WTC11 (cell line): ENCODE measurements around the gene RNPEPL1. TPM values are rescaled to one million over a fixed set of nuclear protein-coding genes. Genes with fewer than 3 reads are reported as not detected.

Experiments used
- ATAC-seq: fragments of 200-7000 bp; cut with Tn5 transposase; 2 replicates; pipeline ENCODE4 v1.10.0; 2021; ENCODE audit warnings: mild to moderate bottlenecking, moderate library complexity
- CTCF ChIA-PET: fragments of 300-600 bp; sonication (Branson Sonifier 250); formaldehyde crosslinking; loops from one replicate; lab custom pipeline; 2021; ENCODE audit warnings: antibody characterized with exemption; lab: Charles Lee
- POLR2A ChIA-PET: fragments of 350-600 bp; sonication (Branson Sonifier 250); formaldehyde crosslinking; loops from one replicate; lab custom pipeline; 2021; ENCODE audit warnings: antibody characterized with exemption; lab: Charles Lee
- DNase-seq: peaks from one replicate; pipeline ENCODE4 v3.0.0; 2021; ENCODE audit warnings: low spot score
- H3K27ac Mint-ChIP-seq: 2 replicates; pipeline ENCODE4 v1.8.0; 2021; ENCODE audit warnings: mixed read lengths
- H3K27me3 Mint-ChIP-seq: 2 replicates; pipeline ENCODE4 v1.8.0; 2021; ENCODE audit warnings: low read depth, mild to moderate bottlenecking, moderate library complexity, mixed read lengths
- H3K36me3 Mint-ChIP-seq: 2 replicates; pipeline ENCODE4 v1.8.0; 2021; ENCODE audit warnings: mixed read lengths
- H3K4me1 Mint-ChIP-seq: 2 replicates; pipeline ENCODE4 v1.8.0; 2022; ENCODE audit warnings: mixed read lengths
- H3K4me3 Mint-ChIP-seq: 2 replicates; pipeline ENCODE4 v1.8.0; 2021; ENCODE audit warnings: mild to moderate bottlenecking, moderate library complexity, mixed read lengths
- H3K9me3 Mint-ChIP-seq: 2 replicates; pipeline ENCODE4 v1.8.0; 2021; ENCODE audit warnings: mixed read lengths
- ATF1 ChIP-seq: sonication (generic); formaldehyde crosslinking; IDR thresholded peaks from 2 replicates; pipeline ENCODE4 v1.8.1; 2023; ENCODE audit warnings: mild to moderate bottlenecking, moderate library complexity, missing genetic modification reagents
- CBFB ChIP-seq: sonication (generic); formaldehyde crosslinking; IDR thresholded peaks from 2 replicates; pipeline ENCODE4 v1.8.1; 2022; ENCODE audit warnings: mild to moderate bottlenecking, low read depth, missing genetic modification reagents
- CREB1 ChIP-seq: sonication (generic); formaldehyde crosslinking; IDR thresholded peaks from 2 replicates; pipeline ENCODE4 v1.8.0; 2023; ENCODE audit warnings: mild to moderate bottlenecking, missing genetic modification reagents
- E2F5 ChIP-seq: sonication (generic); formaldehyde crosslinking; IDR thresholded peaks from 2 replicates; pipeline ENCODE4 v1.8.1; 2022; ENCODE audit warnings: mild to moderate bottlenecking, moderate library complexity, missing genetic modification reagents
- ESRRA ChIP-seq: sonication (generic); formaldehyde crosslinking; IDR thresholded peaks from 2 replicates; pipeline ENCODE4 v1.8.1; 2022; ENCODE audit warnings: mild to moderate bottlenecking, missing genetic modification reagents, borderline replicate concordance
- FOXJ3 ChIP-seq: sonication (generic); formaldehyde crosslinking; IDR thresholded peaks from 2 replicates; pipeline ENCODE4 v1.9.0; 2021; ENCODE audit warnings: missing genetic modification reagents, mild to moderate bottlenecking, borderline replicate concordance
- GTF2I ChIP-seq: fragments of 250-450 bp; sonication (Bioruptor Pico); conservative IDR thresholded peaks from 2 replicates; pipeline ENCODE4 v1.4.0; 2021; ENCODE audit warnings: mild to moderate bottlenecking
- IRF2 ChIP-seq: sonication (generic); formaldehyde crosslinking; IDR thresholded peaks from 2 replicates; pipeline ENCODE4 v1.8.0; 2022; ENCODE audit warnings: low read depth, missing genetic modification reagents, borderline replicate concordance
- MAX ChIP-seq: sonication (generic); formaldehyde crosslinking; IDR thresholded peaks from 2 replicates; pipeline ENCODE4 v1.8.0; 2022; ENCODE audit warnings: mild to moderate bottlenecking, missing genetic modification reagents
- MLX ChIP-seq: sonication (generic); formaldehyde crosslinking; IDR thresholded peaks from 2 replicates; pipeline ENCODE4 v1.8.1; 2023; ENCODE audit warnings: mild to moderate bottlenecking, missing genetic modification reagents, moderate library complexity
- MXD4 ChIP-seq: fragments of 250-450 bp; sonication (Bioruptor Pico); IDR thresholded peaks from 2 replicates; pipeline ENCODE4 v1.8.0; 2021; ENCODE audit warnings: mild to moderate bottlenecking, moderate library complexity, borderline replicate concordance
- NFYB ChIP-seq: sonication (generic); formaldehyde crosslinking; conservative IDR thresholded peaks from 2 replicates; pipeline ENCODE4 v1.8.0; 2022; ENCODE audit warnings: low read depth, missing genetic modification reagents
- OVOL2 ChIP-seq: fragments of 250-450 bp; sonication (Bioruptor Pico); IDR thresholded peaks from 2 replicates; pipeline ENCODE4 v1.9.0; 2021; ENCODE audit warnings: mild to moderate bottlenecking, borderline replicate concordance
- PRDM15 ChIP-seq: sonication (generic); formaldehyde crosslinking; IDR thresholded peaks from 2 replicates; pipeline ENCODE4 v1.8.0; 2022; ENCODE audit warnings: missing genetic modification reagents
- RELA ChIP-seq: sonication (generic); formaldehyde crosslinking; IDR thresholded peaks from 2 replicates; pipeline ENCODE4 v1.8.1; 2022; ENCODE audit warnings: missing genetic modification reagents, mild to moderate bottlenecking, borderline replicate concordance
- STAT6 ChIP-seq: sonication (generic); formaldehyde crosslinking; conservative IDR thresholded peaks from 2 replicates; pipeline ENCODE4 v1.8.1; 2023; ENCODE audit warnings: mild to moderate bottlenecking, low read depth, missing genetic modification reagents, moderate library complexity
- TP53 ChIP-seq: sonication (generic); formaldehyde crosslinking; IDR thresholded peaks from 2 replicates; pipeline ENCODE4 v1.8.1; 2023; ENCODE audit warnings: mild to moderate bottlenecking, missing genetic modification reagents
- USF1 ChIP-seq: sonication (generic); formaldehyde crosslinking; IDR thresholded peaks from 2 replicates; pipeline ENCODE4 v1.8.0; 2022; ENCODE audit warnings: mild to moderate bottlenecking, missing genetic modification reagents
- ZMAT4 ChIP-seq: fragments of 250-450 bp; sonication (Bioruptor Pico); IDR thresholded peaks from 2 replicates; pipeline ENCODE4 v1.9.0; 2021; ENCODE audit warnings: mild to moderate bottlenecking
- ZNF121 ChIP-seq: sonication (generic); formaldehyde crosslinking; IDR thresholded peaks from 2 replicates; pipeline ENCODE4 v1.8.0; 2023; ENCODE audit warnings: missing genetic modification reagents
- ZNF138 ChIP-seq: sonication (generic); formaldehyde crosslinking; conservative IDR thresholded peaks from 2 replicates; pipeline ENCODE4 v1.8.1; 2022; ENCODE audit warnings: mild to moderate bottlenecking, moderate library complexity, missing genetic modification reagents
- ZNF263 ChIP-seq: sonication (generic); formaldehyde crosslinking; IDR thresholded peaks from 2 replicates; pipeline ENCODE4 v1.8.1; 2022; ENCODE audit warnings: low read depth, mild to moderate bottlenecking, moderate library complexity, missing genetic modification reagents
- ZNF416 ChIP-seq: fragments of 250-450 bp; sonication (Bioruptor Pico); IDR thresholded peaks from 2 replicates; pipeline ENCODE4 v1.9.0; 2021; ENCODE audit warnings: mild to moderate bottlenecking, inconsistent platforms
- ZNF423 ChIP-seq: fragments of 250-450 bp; sonication (Bioruptor Pico); IDR thresholded peaks from 2 replicates; pipeline ENCODE4 v2.1.2; 2022; ENCODE audit warnings: mild to moderate bottlenecking, moderate library complexity
- ZNF671 ChIP-seq: fragments of 250-450 bp; sonication (Bioruptor Pico); IDR thresholded peaks from 2 replicates; pipeline ENCODE4 v1.8.0; 2021; ENCODE audit warnings: mild to moderate bottlenecking
- total RNA-seq: library from RNA; stranded (reverse); gene quantifications from 3 replicates; pipeline ENCODE4 v1.2.3, GENCODE V29; 2021

Gene RNPEPL1
- total RNA-seq, 1 experiment from 2014 or later = 18.8 TPM

GRCh38 chr2:240620859-240621258 lies 52.6 kb downstream of the RNPEPL1 start (continued):
- TF ChIP-seq ZMAT4 (CRISPR knock-in tag) = no peak
- TF ChIP-seq ZNF423 (CRISPR knock-in tag) = no peak
- no peak for TF ChIP-seq MLX (CRISPR knock-in tag)
- TF ChIP-seq STAT6 (CRISPR knock-in tag) = no peak
- no peak for TF ChIP-seq ZNF671 (CRISPR knock-in tag)
- no peak for TF ChIP-seq MXD4 (CRISPR knock-in tag)
- TF ChIP-seq GTF2I (CRISPR knock-in tag) = no peak

- ChIA-PET CTCF (interaction anchor here (0.8 to 1.3 kb wide), 6 partner anchors 9 to 456 kb away, joined by 3 to 9 read pairs (median 4); no protein-coding TSS in a partner anchor), POLR2A (interaction anchor here (0.9 kb wide), 1 partner anchor 36 kb away, joined by 3 read pairs; the partner anchor contains the start of gene CAPN10)
- Mint-ChIP-seq H3K9me3 (peaks cover 19% of the 10 kb centered on the region), H3K4me1 (no peaks in the 10 kb centered on the region), H3K4me3 (no peak overlapping the region), H3K36me3 (peaks cover 16% of the 10 kb centered on the region), H3K27me3 (no peaks in the 10 kb centered on the region), H3K27ac (no peak overlapping the region)
- ATAC-seq (no peak), DNase-seq (no peak)
- no peak for TF ChIP-seq FOXJ3
- 0 out of 2 replicates have a peak, but pooled peaks have one; percentile 6 for TF ChIP-seq ZNF121 (CRISPR knock-in tag)
These were observed 53.8 kb downstream of the RNPEPL1 start for GRCh38 chr2:240622060-240622411.

GRCh38 chr2:240622531-240623235 lies 54.4 kb downstream of the RNPEPL1 start:
- Mint-ChIP-seq H3K4me3 (no peak overlapping the region), H3K9me3 (peaks cover 15% of the 10 kb centered on the region), H3K27ac (no peak overlapping the region), H3K36me3 (peaks cover 12% of the 10 kb centered on the region), H3K4me1 (no peaks in the 10 kb centered on the region), H3K27me3 (no peaks in the 10 kb centered on the region)
- ATAC-seq = no peak
- POLR2A ChIA-PET = interaction anchor here (0.9 kb wide), 1 partner anchor 37 kb away, joined by 3 read pairs; the partner anchor contains the start of gene CAPN10
- CTCF ChIA-PET = interaction anchor here (0.8 to 1.3 kb wide), 5 partner anchors 10 to 456 kb away, joined by 3 to 9 read pairs (median 4); no protein-coding TSS in a partner anchor
- DNase-seq = peak; percentile 16
- TF ChIP-seq PRDM15 (CRISPR knock-in tag) (no peak), ZNF263 (CRISPR knock-in tag) (no peak), USF1 (CRISPR knock-in tag) (no peak), NFYB (no peak), ESRRA (no peak), RELA (CRISPR knock-in tag) (no peak), TP53 (CRISPR knock-in tag) (no peak), E2F5 (no peak), CBFB (CRISPR knock-in tag) (no peak), OVOL2 (CRISPR knock-in tag) (no peak), MAX (no peak), ZNF416 (CRISPR knock-in tag) (no peak), ZNF138 (CRISPR knock-in tag) (no peak), IRF2 (CRISPR knock-in tag) (no peak), ATF1 (CRISPR knock-in tag) (no peak), CREB1 (CRISPR knock-in tag) (no peak), ZNF121 (CRISPR knock-in tag) (no peak)
